Stimulated activated memory B cell treated with anti-CD40 and anti-IgM and Interleukin-4, amounts not matched to agents 10 μg/mL and 1 μg/mL and 100 μg/mL, for 72 hours (primary cell): ENCODE measurements around the gene COQ2.
A peak's percentile ranks its signal among the peaks of the same experiment; 100 is the strongest.
"Not testable (repeated sequence)": the region's sequence is repeated elsewhere in the genome, so short reads cannot be mapped to it uniquely, and the experiment has no call there.

Experiments
- ATAC-seq: fragments of 150-1000 bp; cut with Tn5 transposase; 2 replicates; pipeline ENCODE4 v1.10.0; 2021
- H3K27ac Mint-ChIP-seq: one replicate; pipeline ENCODE4 v1.8.0; 2022; ENCODE audit warnings: mild to moderate bottlenecking, mixed read lengths
- H3K27me3 Mint-ChIP-seq: one replicate; pipeline ENCODE4 v1.8.0; 2022; ENCODE audit warnings: mixed read lengths
- H3K36me3 Mint-ChIP-seq: one replicate; pipeline ENCODE4 v1.8.0; 2022; ENCODE audit warnings: mixed read lengths
- H3K4me1 Mint-ChIP-seq: one replicate; pipeline ENCODE4 v1.8.0; 2022; ENCODE audit warnings: mixed read lengths
- H3K4me3 Mint-ChIP-seq: one replicate; pipeline ENCODE4 v1.8.0; 2022; ENCODE audit warnings: mild to moderate bottlenecking, moderate library complexity, mixed read lengths
- H3K9me3 Mint-ChIP-seq: one replicate; pipeline ENCODE4 v1.8.0; 2022; ENCODE audit warnings: mixed read lengths

COQ2 gene, protein sequence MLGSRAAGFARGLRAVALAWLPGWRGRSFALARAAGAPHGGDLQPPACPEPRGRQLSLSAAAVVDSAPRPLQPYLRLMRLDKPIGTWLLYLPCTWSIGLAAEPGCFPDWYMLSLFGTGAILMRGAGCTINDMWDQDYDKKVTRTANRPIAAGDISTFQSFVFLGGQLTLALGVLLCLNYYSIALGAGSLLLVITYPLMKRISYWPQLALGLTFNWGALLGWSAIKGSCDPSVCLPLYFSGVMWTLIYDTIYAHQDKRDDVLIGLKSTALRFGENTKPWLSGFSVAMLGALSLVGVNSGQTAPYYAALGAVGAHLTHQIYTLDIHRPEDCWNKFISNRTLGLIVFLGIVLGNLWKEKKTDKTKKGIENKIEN

DNA sequence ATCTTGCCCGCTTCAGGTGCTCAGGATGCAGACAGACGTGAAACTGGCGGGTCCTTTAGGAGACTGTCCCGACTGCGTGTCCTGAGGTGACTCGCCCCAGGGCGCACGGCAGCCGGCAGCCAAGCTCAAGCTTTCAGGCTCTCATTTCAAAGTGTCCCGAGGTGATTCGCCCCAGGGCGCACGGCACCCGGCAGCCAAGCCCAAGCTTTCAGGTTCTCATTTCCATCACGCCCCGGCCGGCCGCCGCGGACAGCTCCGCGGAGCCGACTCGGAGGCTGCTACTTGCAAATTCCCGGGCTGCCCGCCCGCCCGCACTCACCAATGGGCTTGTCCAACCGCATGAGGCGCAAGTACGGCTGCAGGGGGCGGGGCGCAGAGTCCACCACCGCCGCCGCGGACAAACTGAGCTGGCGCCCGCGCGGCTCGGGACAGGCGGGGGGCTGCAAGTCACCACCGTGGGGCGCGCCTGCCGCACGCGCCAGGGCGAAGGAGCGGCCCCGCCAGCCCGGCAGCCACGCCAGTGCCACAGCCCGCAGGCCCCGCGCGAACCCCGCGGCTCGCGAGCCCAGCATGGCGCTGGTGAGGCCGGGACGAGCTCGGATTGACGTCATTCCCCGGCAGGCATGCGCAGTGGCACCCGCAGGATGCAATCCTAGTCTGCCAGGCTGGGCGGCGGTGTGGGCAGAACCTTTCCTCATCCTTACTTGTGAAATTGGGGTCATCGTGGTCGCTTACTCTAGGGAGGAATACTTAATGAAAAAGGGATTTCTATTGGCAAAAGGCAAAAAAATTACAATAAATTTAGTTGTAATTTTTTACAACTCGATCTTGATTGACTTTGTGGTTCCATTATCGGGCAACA lies at the start of gene COQ2:
Gene COQ2 (minus strand): TSS at position 606 of the 862 bp plus-strand sequence. CDS start 34 bp downstream, at position 572.
- Mint-ChIP-seq H3K27me3 (no peaks in the 10 kb centered on the region), H3K9me3 (no peaks in the 10 kb centered on the region), H3K27ac (peak within 1 kb of the TSS; percentile 93), H3K36me3 (no peaks in the 10 kb centered on the region), H3K4me3 (peak within 1 kb of the TSS; percentile 92), H3K4me1 (peaks cover 45% of the 10 kb centered on the region)
- peak; percentile 96 for ATAC-seq

DNA sequence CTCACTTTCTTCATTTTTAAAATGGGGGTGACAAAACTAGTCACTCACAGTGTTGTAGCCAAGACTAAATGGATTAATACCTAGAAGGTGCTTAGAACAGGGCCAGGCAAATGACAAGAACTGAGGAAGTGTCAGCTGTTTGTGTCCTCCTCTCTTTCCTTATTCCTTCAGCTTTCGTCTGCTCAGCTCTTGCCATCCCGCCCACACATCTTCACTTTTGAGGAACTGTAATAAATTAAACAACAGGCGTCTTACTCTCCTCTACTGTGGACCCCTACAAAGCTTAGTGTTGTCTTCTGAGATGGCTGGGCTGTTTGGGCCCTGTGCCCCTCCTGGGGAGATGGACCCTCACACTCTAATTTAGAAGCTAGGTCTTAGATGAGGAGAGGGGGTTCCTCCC lies 47.4 kb upstream of the COQ2 start:
- H3K4me3 Mint-ChIP-seq, result no peak overlapping the region

DNA sequence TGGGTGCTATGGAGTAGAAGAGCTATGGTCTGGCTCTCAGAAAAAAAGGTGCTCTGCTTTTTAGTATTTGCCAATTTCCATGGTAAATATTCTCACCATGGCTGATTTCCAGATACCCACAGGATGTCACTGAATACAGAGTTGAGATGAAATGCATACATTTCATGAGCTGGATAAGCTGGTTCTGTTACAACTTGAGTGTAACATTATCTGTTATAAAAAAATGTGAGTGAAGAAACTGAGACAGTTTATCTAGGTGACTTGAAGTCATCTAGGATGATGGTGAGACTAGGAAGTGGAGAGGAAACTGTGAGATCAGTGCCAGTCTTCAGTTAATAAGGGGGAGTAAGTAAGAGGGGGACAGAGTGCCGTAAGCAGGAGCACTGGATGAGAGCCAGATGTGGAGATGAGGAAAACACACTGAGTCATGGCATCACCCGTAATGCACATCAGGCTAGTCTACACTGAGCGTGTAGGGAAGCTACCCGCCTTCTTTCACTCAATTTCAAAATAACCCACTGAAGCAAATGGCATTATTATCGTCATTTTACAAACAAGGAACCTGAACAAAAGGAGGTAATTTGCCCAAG lies 45.0 kb upstream of the COQ2 start:
- Mint-ChIP-seq H3K9me3 (no peaks in the 10 kb centered on the region), H3K36me3 (peaks cover 4% of the 10 kb centered on the region), H3K4me3 (no peak overlapping the region), H3K4me1 (peaks cover 20% of the 10 kb centered on the region), H3K27me3 (no peaks in the 10 kb centered on the region), H3K27ac (no peak overlapping the region)
- no peak for ATAC-seq

More for the DNA sequence above, 47.4 kb upstream of the COQ2 start:
- Mint-ChIP-seq H3K27ac (no peak overlapping the region), H3K27me3 (peaks cover 10% of the 10 kb centered on the region), H3K9me3 (no peaks in the 10 kb centered on the region), H3K36me3 (peaks cover 4% of the 10 kb centered on the region), H3K4me1 (peaks cover 32% of the 10 kb centered on the region)
- ATAC-seq, result no peak

DNA sequence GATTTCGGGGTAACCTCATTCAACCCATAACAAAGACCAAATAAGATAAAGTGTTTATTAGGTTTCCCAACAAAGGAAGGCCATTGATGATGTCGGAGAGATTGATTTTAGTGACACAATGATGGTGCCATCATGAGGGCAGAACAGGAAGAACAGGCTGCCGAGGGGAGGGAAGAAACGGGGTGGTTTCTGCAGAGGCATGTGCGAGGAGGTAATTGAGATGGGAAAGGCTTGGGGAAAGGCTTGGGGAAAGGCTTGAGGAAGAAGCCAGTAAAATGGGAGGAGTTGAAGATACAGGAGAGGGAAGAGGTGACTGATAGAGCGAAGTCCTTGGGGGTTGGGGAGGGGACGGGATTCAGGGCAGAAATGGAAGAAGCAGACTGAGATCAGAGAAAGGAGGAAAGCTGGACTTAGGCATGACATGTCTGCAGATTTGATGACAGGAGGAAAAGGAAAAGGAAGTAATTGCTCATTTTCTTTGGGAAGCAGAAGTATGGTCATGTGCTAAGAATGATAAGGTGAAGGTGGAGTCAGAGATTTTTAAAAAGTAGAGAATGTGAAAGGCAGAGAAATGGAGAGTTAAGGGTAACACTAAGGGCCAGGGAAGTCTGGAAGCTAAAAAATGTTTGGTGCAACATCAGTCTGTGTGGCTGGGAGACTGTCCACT lies 44.1 kb upstream of the COQ2 start:
- no peak overlapping the region for H3K27ac Mint-ChIP-seq
- ATAC-seq, result no peak
- H3K4me3 Mint-ChIP-seq, result no peak overlapping the region
- peaks cover 4% of the 10 kb centered on the region for H3K36me3 Mint-ChIP-seq
- H3K9me3 Mint-ChIP-seq, result no peaks in the 10 kb centered on the region
- H3K4me1 Mint-ChIP-seq, result peaks cover 12% of the 10 kb centered on the region
- H3K27me3 Mint-ChIP-seq, result no peaks in the 10 kb centered on the region

DNA sequence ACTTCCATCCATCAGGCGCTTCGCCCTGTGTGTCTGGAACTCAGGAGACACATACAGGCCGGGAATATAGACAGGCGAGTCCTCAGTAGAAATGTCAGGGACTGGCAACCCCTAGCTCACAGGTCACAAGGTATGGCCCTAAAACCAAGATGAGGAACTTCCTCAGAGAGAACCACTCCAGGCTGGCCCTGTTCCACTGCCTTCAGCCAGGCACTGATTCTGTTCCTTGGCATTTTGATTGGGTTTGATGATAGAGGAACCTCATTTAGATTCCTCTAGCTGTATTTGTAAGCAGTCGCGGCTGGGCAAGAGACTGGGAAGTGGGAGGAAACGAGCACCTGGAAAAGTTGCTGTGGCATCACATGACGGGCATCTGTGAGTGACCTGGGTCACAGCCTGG lies 41.9 kb upstream of the COQ2 start:
- Mint-ChIP-seq H3K4me3 (no peak overlapping the region), H3K9me3 (no peaks in the 10 kb centered on the region), H3K27ac (no peak overlapping the region), H3K36me3 (peaks cover 4% of the 10 kb centered on the region), H3K4me1 (peaks cover 6% of the 10 kb centered on the region), H3K27me3 (no peaks in the 10 kb centered on the region)
- ATAC-seq, result no peak

DNA sequence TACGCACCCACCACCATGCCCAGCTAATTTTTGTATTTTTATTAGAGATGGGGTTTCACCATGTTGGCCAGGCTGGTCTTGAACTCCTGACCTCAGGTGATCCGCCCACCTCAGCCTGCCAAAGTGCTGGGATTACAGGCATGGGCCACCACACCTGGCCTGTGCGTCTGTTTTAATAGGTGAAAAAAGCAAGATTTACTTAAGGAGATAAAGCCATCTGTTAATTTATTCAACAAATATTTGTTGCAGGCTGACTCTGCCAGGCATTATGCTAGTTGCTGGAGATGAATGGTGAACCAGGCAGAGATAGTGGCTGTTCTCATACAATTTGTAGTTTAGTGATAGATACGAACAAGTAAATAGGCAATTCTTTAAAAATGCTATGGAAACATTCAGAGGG lies 40.7 kb upstream of the COQ2 start:
- not testable (repeated sequence) for H3K4me3 Mint-ChIP-seq, H3K36me3 Mint-ChIP-seq, ATAC-seq, H3K27ac Mint-ChIP-seq, H3K9me3 Mint-ChIP-seq, H3K27me3 Mint-ChIP-seq, H3K4me1 Mint-ChIP-seq

DNA sequence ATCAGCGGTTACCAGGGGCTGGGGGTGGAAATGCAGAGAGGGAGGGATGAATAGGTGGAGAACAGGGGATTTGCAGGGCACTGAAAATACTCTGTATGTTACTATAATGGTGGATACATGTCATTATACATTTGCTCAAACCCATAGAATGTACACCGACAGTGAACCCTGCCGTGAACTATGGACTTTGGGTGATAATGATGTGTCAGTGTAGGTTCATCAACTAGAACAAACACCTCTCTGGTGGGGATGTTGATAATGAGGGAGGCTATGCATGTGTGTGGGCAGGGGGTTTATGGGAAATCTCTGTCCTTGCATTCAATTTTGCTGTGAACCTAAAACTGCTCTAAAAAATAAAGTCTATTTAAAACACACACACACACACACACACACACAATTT lies 38.5 kb upstream of the COQ2 start:
- Mint-ChIP-seq H3K9me3 (no peaks in the 10 kb centered on the region), H3K27ac (no peak overlapping the region)

DNA sequence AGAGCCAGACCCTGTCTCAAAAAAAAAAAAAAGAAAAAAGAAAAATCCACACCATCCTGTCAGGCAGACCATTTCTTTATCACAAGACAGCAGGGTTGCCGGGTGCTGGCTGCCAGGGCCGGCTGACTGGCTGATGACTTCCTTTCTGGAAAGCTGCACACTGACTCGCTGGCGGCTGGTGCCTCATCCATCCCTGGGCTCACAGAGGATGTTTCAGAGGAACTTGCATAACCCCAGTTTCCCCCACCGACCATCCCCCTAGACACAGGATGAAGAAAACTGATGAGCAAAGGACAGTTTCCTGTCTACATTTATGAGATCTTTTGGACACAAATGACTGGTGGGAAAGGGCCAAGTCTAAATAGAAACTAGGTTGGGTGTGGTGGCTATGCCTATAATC lies 36.0 kb upstream of the COQ2 start:
- Mint-ChIP-seq H3K9me3 (no peaks in the 10 kb centered on the region), H3K27me3 (no peaks in the 10 kb centered on the region), H3K4me1 (no peaks in the 10 kb centered on the region), H3K27ac (no peak overlapping the region), H3K4me3 (no peak overlapping the region), H3K36me3 (no peaks in the 10 kb centered on the region)
- ATAC-seq, result no peak

More for the DNA sequence above, 38.5 kb upstream of the COQ2 start:
- ATAC-seq, result no peak
- Mint-ChIP-seq H3K27me3 (no peaks in the 10 kb centered on the region), H3K4me3 (no peak overlapping the region), H3K36me3 (no peaks in the 10 kb centered on the region), H3K4me1 (no peaks in the 10 kb centered on the region)

DNA sequence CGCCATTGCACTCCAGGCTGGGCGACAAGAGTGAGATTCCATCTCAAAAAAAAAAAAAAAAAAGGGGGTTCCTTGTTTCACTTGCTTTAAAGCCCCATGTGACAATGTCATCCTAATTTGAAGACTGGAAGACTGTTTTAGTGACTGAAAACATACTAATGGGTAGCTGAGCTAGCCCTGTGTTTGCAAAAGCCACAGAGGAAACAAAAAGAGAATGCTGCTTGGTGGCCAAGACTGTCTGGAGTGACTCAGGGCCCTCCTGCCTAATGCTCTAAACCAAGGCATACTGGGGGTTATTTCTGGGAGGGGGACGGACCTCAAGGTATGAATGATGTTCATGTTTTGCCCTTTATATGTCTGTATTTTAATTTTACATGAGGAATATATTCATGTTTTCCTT lies 34.1 kb upstream of the COQ2 start:
- Mint-ChIP-seq H3K27ac (no peak overlapping the region), H3K4me1 (no peaks in the 10 kb centered on the region), H3K36me3 (no peaks in the 10 kb centered on the region), H3K4me3 (no peak overlapping the region), H3K27me3 (no peaks in the 10 kb centered on the region), H3K9me3 (no peaks in the 10 kb centered on the region)
- ATAC-seq, result no peak

DNA sequence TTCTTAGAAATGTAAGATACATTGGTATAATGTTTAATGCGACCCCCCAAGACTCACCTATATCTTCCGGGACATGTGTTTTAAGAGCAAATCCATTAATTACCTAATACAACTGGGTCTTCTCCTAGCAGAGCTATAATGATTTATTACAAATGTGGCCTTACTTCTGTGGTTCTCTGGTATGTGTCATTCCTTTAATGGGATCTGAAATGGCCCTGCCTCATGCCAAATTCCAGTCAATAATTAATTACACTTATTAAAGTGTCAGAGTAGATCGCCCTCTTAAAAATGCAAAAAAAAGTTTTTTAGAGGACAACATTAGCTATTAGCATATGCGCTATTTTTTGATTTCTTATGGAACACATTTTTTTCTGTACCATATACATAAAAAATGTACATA lies 33.1 kb upstream of the COQ2 start:
- Mint-ChIP-seq H3K4me1 (no peaks in the 10 kb centered on the region), H3K36me3 (no peaks in the 10 kb centered on the region), H3K9me3 (no peaks in the 10 kb centered on the region), H3K27ac (no peak overlapping the region), H3K4me3 (no peak overlapping the region), H3K27me3 (no peaks in the 10 kb centered on the region)
- ATAC-seq, result no peak

DNA sequence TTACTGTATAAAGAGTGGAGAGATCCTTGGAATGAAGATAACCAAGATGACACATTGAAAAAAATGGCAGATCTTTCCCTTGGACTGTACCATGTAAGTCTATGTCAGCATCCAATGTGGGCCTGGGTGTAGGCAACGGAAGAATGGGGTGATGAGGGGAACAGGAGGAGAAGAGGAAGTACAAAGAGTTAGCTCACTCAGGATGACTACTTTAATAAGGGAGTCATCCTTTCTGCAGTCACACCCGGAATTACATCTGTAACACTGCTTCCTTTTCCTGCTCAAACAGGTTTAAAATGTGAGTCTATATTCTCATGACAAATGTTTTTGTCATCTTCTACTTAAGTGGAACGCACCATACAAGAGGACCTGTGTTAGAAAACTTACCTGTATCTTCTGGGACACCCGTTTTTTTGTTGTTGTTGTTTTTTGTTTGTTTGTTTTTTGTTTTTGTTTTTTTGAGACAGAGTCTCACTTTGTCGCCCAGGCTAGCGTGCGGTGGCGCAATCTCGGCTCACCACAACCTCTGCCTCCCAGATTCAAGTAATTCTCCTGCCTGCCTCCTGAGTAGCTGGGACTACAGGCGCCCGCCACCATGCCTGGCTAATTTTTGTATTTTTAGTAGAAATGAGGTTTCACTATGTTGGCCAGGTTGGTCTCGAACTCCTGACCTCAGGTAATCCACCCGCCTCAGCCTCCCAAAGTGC lies 32.0 kb upstream of the COQ2 start:
- Mint-ChIP-seq H3K9me3 (no peaks in the 10 kb centered on the region), H3K4me3 (no peak overlapping the region), H3K36me3 (no peaks in the 10 kb centered on the region), H3K27me3 (no peaks in the 10 kb centered on the region), H3K27ac (no peak overlapping the region), H3K4me1 (no peaks in the 10 kb centered on the region)
- ATAC-seq, result no peak

DNA sequence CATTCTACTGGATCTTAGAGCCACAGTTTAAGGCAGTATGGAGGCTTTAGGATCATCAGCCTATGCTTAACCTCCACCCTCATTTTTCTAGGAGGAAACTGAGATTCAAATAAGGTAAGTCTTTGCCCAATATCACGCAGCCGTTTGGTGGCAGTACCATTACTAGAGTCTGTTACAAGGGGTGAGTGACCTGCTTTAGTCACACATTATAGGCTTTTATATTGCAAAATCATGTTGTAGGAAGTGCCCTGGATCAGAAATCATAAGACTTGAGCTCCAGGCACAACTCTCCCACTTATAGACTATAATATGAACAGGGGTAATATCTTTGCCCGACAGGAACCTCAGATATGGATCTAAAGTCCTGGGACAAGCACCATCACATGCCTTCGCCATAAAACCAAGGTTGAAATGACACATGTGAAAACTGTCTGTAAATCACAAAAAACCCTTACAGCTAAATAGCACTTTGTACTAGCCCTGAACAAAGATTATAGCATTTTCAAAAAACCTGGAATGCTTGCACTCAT lies 30.8 kb upstream of the COQ2 start:
- H3K36me3 Mint-ChIP-seq, result no peaks in the 10 kb centered on the region
- H3K27ac Mint-ChIP-seq, result no peak overlapping the region
- no peaks in the 10 kb centered on the region for H3K9me3 Mint-ChIP-seq

DNA sequence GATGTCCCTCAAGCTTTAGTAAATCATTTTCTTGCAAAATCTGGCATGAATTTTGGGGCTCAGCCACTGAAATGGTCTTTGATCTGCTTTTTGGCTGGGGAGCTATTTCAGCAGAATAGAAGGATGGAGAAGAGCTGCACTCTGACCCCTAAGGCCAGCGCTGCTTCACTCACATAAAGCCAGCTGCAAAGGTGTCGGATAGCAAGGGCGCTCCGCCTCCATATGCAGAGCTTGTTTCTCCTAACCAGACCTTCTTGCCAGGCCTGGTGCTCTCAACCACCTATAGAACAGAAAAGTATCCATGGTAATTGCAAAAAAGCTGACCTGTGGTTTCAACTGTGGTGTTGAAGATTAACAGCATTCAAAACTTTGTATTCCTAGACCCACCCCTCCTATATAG lies 24.1 kb upstream of the COQ2 start:
- H3K27me3 Mint-ChIP-seq, result no peaks in the 10 kb centered on the region
- no peak overlapping the region for H3K4me3 Mint-ChIP-seq
- ATAC-seq, result no peak
- no peaks in the 10 kb centered on the region for H3K9me3 Mint-ChIP-seq
- no peaks in the 10 kb centered on the region for H3K4me1 Mint-ChIP-seq
- no peak overlapping the region for H3K27ac Mint-ChIP-seq
- no peaks in the 10 kb centered on the region for H3K36me3 Mint-ChIP-seq

More for the DNA sequence above, 30.8 kb upstream of the COQ2 start:
- Mint-ChIP-seq H3K4me1 (no peaks in the 10 kb centered on the region), H3K4me3 (no peak overlapping the region), H3K27me3 (no peaks in the 10 kb centered on the region)
- no peak for ATAC-seq

DNA sequence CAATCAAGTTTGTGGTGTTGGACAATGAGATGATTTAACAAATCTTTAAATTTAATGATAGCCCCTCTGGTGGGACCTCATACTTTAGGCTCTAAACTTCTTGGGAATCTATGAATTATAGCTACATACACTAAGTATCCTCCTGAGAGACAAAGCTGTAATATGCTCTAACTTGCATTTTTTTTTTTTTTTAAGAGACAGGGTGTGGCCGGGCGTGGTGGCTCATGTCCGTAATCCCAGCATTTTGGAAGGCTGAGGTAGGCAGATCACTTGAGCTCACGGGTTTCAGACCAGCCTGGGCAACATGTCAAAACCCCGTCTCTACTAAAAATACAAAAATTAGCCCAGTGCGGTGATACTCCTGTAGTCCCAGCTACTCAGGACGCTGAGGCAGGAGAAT lies 23.3 kb upstream of the COQ2 start:
- Mint-ChIP-seq H3K27ac (no peak overlapping the region), H3K4me3 (no peak overlapping the region), H3K9me3 (no peaks in the 10 kb centered on the region), H3K36me3 (no peaks in the 10 kb centered on the region), H3K4me1 (no peaks in the 10 kb centered on the region), H3K27me3 (no peaks in the 10 kb centered on the region)
- ATAC-seq, result no peak
